Ishikawa (cell line): ENCODE measurements around the gene ARHGAP32.

ENCODE experiments used
- CEBPB ChIP-seq: IDR thresholded peaks from 2 replicates; pipeline ENCODE4 v1.6.1; 2012
- CREB1 ChIP-seq: IDR thresholded peaks from 2 replicates; pipeline ENCODE4 v1.6.1; 2012; ENCODE audit warnings: low read depth
- EGR1 ChIP-seq: IDR thresholded peaks from 2 replicates; pipeline ENCODE4 v1.6.1; 2012
- EP300 ChIP-seq: IDR thresholded peaks from 2 replicates; pipeline ENCODE4 v1.6.1; 2012; ENCODE audit warnings: borderline replicate concordance
- FOXM1 ChIP-seq: IDR thresholded peaks from 2 replicates; pipeline ENCODE4 v1.6.1; 2012; ENCODE audit warnings: low read depth, borderline replicate concordance
- NFIC ChIP-seq: IDR thresholded peaks from 2 replicates; pipeline ENCODE4 v1.6.1; 2012
- TCF12 ChIP-seq: IDR thresholded peaks from 2 replicates; pipeline ENCODE4 v1.6.1; 2012; ENCODE audit warnings: low read depth
- TEAD4 ChIP-seq: IDR thresholded peaks from 2 replicates; pipeline ENCODE4 v1.6.1; 2012
- YY1 ChIP-seq: IDR thresholded peaks from 2 replicates; pipeline ENCODE4 v1.6.1; 2012; ENCODE audit warnings: low read depth
- TF ChIP-seq, protein P1 (sequence below): IDR thresholded peaks from 2 replicates; pipeline ENCODE4 v1.6.1; 2012

DNA sequence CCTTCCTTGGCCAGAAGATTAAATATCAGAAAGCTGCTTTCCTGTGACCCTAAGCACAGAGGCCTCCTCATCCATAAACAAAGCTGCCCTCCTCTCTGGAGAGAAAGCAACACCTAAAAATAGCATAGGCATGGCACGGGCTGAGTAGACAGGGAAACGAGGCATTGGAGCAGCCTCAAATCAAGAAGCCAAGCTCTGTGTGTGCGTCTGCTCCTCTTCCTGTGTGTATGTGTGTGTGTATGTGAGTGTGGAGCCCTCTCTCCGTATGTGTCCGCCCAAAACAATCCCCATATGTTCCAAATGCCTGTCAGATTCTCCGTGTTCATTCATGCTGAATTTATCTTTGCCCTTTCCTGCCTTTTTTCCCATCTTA, 277.0 kb downstream of the ARHGAP32 start:
- no peak for TF ChIP-seq CREB1
- no peak for TF ChIP-seq EP300
- no peak for TF ChIP-seq FOXM1
- no peak for TF ChIP-seq TEAD4
- TF ChIP-seq YY1: no peak
- no peak for TF ChIP-seq EGR1
- no peak for TF ChIP-seq CEBPB
- no peak for TF ChIP-seq NFIC
- no peak for TF ChIP-seq TCF12
- TF ChIP-seq, protein P1, sequence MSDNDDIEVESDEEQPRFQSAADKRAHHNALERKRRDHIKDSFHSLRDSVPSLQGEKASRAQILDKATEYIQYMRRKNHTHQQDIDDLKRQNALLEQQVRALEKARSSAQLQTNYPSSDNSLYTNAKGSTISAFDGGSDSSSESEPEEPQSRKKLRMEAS: no peak
